Liver (tissue), 9 donors: ENCODE measurements around the gene CSMD2. TPM values are rescaled to one million over a fixed set of nuclear protein-coding genes. Genes with fewer than 3 reads are reported as not detected.

Source experiments
- DNase-seq: peaks from one replicate; pipeline ENCODE4 v3.0.0-alpha.2; 2017; ENCODE audit warnings: low spot score
- H3K27ac ChIP-seq, 2 donors: one replicate each; pipeline ENCODE4 v1.7.0; 2013; ENCODE audit warnings: inconsistent platforms in 2 of 2, low read length in 2 of 2, control low read depth in 1 of 2, low read depth in 1 of 2, mild to moderate bottlenecking in 1 of 2
- H3K27me3 ChIP-seq, 4 donors: one replicate each; pipeline versions ENCODE4 v1.6.1 to v1.7.0; 2013; ENCODE audit warnings: low read length in 3 of 4, inconsistent platforms in 1 of 4, mild to moderate bottlenecking in 1 of 4, moderate library complexity in 1 of 4; ENCODE audit not compliant: control insufficient read depth in 4 of 4, insufficient read depth in 4 of 4
- H3K36me3 ChIP-seq, 4 donors: one replicate each; pipeline versions ENCODE4 v1.6.1 to v1.7.0; 2013; ENCODE audit warnings: low read length in 3 of 4, mild to moderate bottlenecking in 3 of 4, low read depth in 1 of 4, moderate library complexity in 1 of 4; ENCODE audit not compliant: control insufficient read depth in 4 of 4, insufficient read depth in 3 of 4
- H3K4me1 ChIP-seq, 4 donors: one replicate each; pipeline versions ENCODE4 v1.6.1 to v1.7.0; 2013; ENCODE audit warnings: low read length in 3 of 4, mild to moderate bottlenecking in 3 of 4, moderate library complexity in 1 of 4; ENCODE audit not compliant: control insufficient read depth in 4 of 4, insufficient read depth in 4 of 4
- H3K4me3 ChIP-seq, 3 donors: one replicate each; pipeline versions ENCODE4 v1.6.1 to v1.7.0; 2013; ENCODE audit warnings: low read length in 3 of 3, control low read depth in 1 of 3, low read depth in 1 of 3, mild to moderate bottlenecking in 1 of 3
- H3K9ac ChIP-seq, 2 donors: one replicate each; pipeline ENCODE4 v1.7.0; 2013; ENCODE audit warnings: low read length in 2 of 2, mild to moderate bottlenecking in 2 of 2, moderate library complexity in 2 of 2, control low read depth in 1 of 2, low read depth in 1 of 2
- H3K9me3 ChIP-seq, 4 donors: one replicate each; pipeline versions ENCODE4 v1.6.1 to v1.7.0; 2013; ENCODE audit warnings: low read length in 3 of 4; ENCODE audit not compliant: control insufficient read depth in 4 of 4
- ATF3 ChIP-seq: IDR thresholded peaks from 2 replicates; pipeline ENCODE4 v1.6.1; 2016; ENCODE audit warnings: antibody characterized with exemption
- EGR1 ChIP-seq, 2 donors: IDR thresholded peaks; 2 replicates each; pipeline ENCODE4 v1.6.1; 2016 to 2018; ENCODE audit warnings: antibody characterized with exemption in 2 of 2, low read depth in 2 of 2
- FOXA1 ChIP-seq: IDR thresholded peaks from 2 replicates; pipeline ENCODE4 v1.6.1; 2016; ENCODE audit warnings: antibody characterized with exemption
- FOXA2 ChIP-seq: IDR thresholded peaks from 2 replicates; pipeline ENCODE4 v1.6.1; 2016; ENCODE audit warnings: antibody characterized with exemption
- GABPA ChIP-seq, 2 donors: IDR thresholded peaks in 1 of 2; conservative IDR thresholded peaks in 1 of 2; 2 replicates each; pipeline ENCODE4 v1.6.1; 2016; ENCODE audit warnings: antibody characterized with exemption in 2 of 2, mild to moderate bottlenecking in 1 of 2, moderate library complexity in 1 of 2
- HNF4A ChIP-seq, 2 donors: conservative IDR thresholded peaks; 2 replicates each; pipeline ENCODE4 v1.6.1; 2016; ENCODE audit warnings: antibody characterized with exemption in 2 of 2, mild to moderate bottlenecking in 2 of 2
- HNF4G ChIP-seq: IDR thresholded peaks from 2 replicates; pipeline ENCODE4 v1.6.1; 2016; ENCODE audit warnings: antibody characterized with exemption
- JUND ChIP-seq, 2 donors: IDR thresholded peaks; 2 replicates each; pipeline ENCODE4 v1.6.1; 2016; ENCODE audit warnings: antibody characterized with exemption in 2 of 2
- NR2F2 ChIP-seq: IDR thresholded peaks from 2 replicates; pipeline ENCODE4 v1.6.1; 2016; ENCODE audit warnings: antibody characterized with exemption
- RAD21 ChIP-seq, 2 donors: IDR thresholded peaks; 2 replicates each; pipeline ENCODE4 v1.6.1; 2016; ENCODE audit warnings: antibody characterized with exemption in 2 of 2, mild to moderate bottlenecking in 2 of 2
- RXRA ChIP-seq, 2 donors: IDR thresholded peaks; 2 replicates each; pipeline ENCODE4 v1.6.1; 2017 to 2018; ENCODE audit warnings: antibody characterized with exemption in 2 of 2, mild to moderate bottlenecking in 1 of 2
- SP1 ChIP-seq: IDR thresholded peaks from 2 replicates; pipeline ENCODE4 v1.6.1; 2018; ENCODE audit warnings: antibody characterized with exemption, mild to moderate bottlenecking
- TAF1 ChIP-seq: conservative IDR thresholded peaks from 2 replicates; pipeline ENCODE4 v1.6.1; 2016; ENCODE audit warnings: antibody characterized with exemption, mild to moderate bottlenecking
- YY1 ChIP-seq: IDR thresholded peaks from 2 replicates; pipeline ENCODE4 v1.6.1; 2016; ENCODE audit warnings: antibody characterized with exemption, mild to moderate bottlenecking
- ZBTB33 ChIP-seq: IDR thresholded peaks from 2 replicates; pipeline ENCODE4 v1.6.1; 2016; ENCODE audit warnings: antibody characterized with exemption
- WGBS: extraction: QIAGEN DNeasy Blood & Tissue Kit; methylation state at CpG from one replicate; pipeline ENCODE4 v1.1.7; 2013; 5-methylcytosine and 5-hydroxymethylcytosine counted together
- polyA plus RNA-seq, 2 donors: library from polyadenylated mRNA; stranded (reverse) in 1 of 2; unstranded in 1 of 2; fragments of 200-250 nt in 1 of 2; fragments of >200 nt in 1 of 2; fragmentation: Nextera tagmentation in 1 of 2; extraction: Ambion mirVana in 1 of 2; gene quantifications; one replicate each; pipeline versions ENCODE4 v1.2.1 to v1.2.3, GENCODE V29; 2013 to 2015
- total RNA-seq, 2 donors: library from RNA; depleted of rRNA; stranded (reverse); fragments of >200 nt; gene quantifications; one replicate each; pipeline ENCODE4 v1.2.3, GENCODE V29; 2014
- TF ChIP-seq, protein P1 (sequence below): fragments of 150-350 bp; IDR thresholded peaks from 2 replicates; pipeline ENCODE4 v1.5.1; 2017; ENCODE audit warnings: improper control_type of control experiment, low read depth, low read length; ENCODE audit not compliant: missing input control
- TF ChIP-seq, protein P2 (sequence below): IDR thresholded peaks from 2 replicates; pipeline ENCODE4 v1.6.1; 2016; ENCODE audit warnings: antibody characterized with exemption, mild to moderate bottlenecking
- TF ChIP-seq, protein P3 (sequence below): IDR thresholded peaks from 2 replicates; pipeline ENCODE4 v1.6.1; 2016; ENCODE audit warnings: antibody characterized with exemption
- donor health status: healthy.
- donor health status: healthy.
- donor health status: healthy.
- donor health status: healthy.
- donor health status: healthy.

CSMD2 gene
- total and polyA plus RNA-seq, 4 donors: 0.08 to 0.09 TPM; not detected in 2

DNA sequence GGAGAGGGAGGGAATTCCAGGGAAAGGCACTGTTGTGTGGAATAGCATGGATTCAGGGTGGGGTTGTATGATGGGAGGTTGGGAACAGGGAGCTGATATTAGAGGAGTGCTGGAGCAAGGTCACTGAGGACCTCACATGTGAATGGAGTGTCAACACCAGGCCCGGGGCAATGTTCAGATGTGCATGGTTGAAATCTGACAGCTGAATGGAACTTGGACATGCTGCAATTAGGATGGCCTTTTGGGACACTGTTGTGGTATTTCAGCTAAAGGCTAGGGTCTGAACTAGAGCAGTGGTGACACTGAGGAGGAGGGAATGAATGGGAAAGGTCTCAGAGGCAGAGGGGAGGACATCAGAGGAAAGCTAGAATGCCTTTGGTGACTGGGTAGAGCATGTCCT is 667.6 kb downstream of the CSMD2 start:
- 70% methylated on average over 1 of the region's 1 CpG for WGBS
- H3K36me3 ChIP-seq: peaks cover 0 to 20% (median 16%) of the 10 kb centered on the region in 4 donors
- H3K4me1 ChIP-seq: no peaks in the 10 kb centered on the region
- H3K9me3 ChIP-seq: peaks cover 20 to 51% (median 34%) of the 10 kb centered on the region in 4 donors
- H3K27ac ChIP-seq: no peak overlapping the region
- DNase-seq: no peak
- no peak overlapping the region for H3K9ac ChIP-seq
- no peaks in the 10 kb centered on the region for H3K27me3 ChIP-seq
- TF ChIP-seq YY1 (no peak), TAF1 (no peak), HNF4G (no peak), RAD21 (IDR thresholded peaks at IDR 0.05) (no peak), SP1 (no peak), NR2F2 (no peak), FOXA1 (no peak), RXRA (IDR thresholded peaks at IDR 0.05) (no peak), EGR1 (IDR thresholded peaks at IDR 0.05; ENCODE audit: low read depth in 2 of 2) (no peak), GABPA (IDR thresholded peaks at IDR 0.05 in 1 of 2, conservative IDR thresholded peaks at IDR 0.05 in 1 of 2) (no peak), ATF3 (no peak), FOXA2 (no peak), JUND (IDR thresholded peaks at IDR 0.05) (no peak), HNF4A (conservative IDR thresholded peaks at IDR 0.05) (no peak), ZBTB33 (no peak)
- TF ChIP-seq, protein P1, sequence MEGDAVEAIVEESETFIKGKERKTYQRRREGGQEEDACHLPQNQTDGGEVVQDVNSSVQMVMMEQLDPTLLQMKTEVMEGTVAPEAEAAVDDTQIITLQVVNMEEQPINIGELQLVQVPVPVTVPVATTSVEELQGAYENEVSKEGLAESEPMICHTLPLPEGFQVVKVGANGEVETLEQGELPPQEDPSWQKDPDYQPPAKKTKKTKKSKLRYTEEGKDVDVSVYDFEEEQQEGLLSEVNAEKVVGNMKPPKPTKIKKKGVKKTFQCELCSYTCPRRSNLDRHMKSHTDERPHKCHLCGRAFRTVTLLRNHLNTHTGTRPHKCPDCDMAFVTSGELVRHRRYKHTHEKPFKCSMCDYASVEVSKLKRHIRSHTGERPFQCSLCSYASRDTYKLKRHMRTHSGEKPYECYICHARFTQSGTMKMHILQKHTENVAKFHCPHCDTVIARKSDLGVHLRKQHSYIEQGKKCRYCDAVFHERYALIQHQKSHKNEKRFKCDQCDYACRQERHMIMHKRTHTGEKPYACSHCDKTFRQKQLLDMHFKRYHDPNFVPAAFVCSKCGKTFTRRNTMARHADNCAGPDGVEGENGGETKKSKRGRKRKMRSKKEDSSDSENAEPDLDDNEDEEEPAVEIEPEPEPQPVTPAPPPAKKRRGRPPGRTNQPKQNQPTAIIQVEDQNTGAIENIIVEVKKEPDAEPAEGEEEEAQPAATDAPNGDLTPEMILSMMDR: no peak
- TF ChIP-seq, protein P2, sequence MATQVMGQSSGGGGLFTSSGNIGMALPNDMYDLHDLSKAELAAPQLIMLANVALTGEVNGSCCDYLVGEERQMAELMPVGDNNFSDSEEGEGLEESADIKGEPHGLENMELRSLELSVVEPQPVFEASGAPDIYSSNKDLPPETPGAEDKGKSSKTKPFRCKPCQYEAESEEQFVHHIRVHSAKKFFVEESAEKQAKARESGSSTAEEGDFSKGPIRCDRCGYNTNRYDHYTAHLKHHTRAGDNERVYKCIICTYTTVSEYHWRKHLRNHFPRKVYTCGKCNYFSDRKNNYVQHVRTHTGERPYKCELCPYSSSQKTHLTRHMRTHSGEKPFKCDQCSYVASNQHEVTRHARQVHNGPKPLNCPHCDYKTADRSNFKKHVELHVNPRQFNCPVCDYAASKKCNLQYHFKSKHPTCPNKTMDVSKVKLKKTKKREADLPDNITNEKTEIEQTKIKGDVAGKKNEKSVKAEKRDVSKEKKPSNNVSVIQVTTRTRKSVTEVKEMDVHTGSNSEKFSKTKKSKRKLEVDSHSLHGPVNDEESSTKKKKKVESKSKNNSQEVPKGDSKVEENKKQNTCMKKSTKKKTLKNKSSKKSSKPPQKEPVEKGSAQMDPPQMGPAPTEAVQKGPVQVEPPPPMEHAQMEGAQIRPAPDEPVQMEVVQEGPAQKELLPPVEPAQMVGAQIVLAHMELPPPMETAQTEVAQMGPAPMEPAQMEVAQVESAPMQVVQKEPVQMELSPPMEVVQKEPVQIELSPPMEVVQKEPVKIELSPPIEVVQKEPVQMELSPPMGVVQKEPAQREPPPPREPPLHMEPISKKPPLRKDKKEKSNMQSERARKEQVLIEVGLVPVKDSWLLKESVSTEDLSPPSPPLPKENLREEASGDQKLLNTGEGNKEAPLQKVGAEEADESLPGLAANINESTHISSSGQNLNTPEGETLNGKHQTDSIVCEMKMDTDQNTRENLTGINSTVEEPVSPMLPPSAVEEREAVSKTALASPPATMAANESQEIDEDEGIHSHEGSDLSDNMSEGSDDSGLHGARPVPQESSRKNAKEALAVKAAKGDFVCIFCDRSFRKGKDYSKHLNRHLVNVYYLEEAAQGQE: no peak
- TF ChIP-seq, protein P3, sequence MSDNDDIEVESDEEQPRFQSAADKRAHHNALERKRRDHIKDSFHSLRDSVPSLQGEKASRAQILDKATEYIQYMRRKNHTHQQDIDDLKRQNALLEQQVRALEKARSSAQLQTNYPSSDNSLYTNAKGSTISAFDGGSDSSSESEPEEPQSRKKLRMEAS: no peak
- H3K4me3 ChIP-seq: peak overlapping the region in 1 of 3 donors; percentile 1
